IMR-90 (cell line): Measurements from ENCODE around the gene TTC28. TPM values are rescaled to one million over a fixed set of nuclear protein-coding genes. Genes with fewer than 3 reads are reported as not detected.

ENCODE experiments used
- ATAC-seq: fragments of 200-7000 bp; cut with Tn5 transposase; 2 replicates; pipeline ENCODE4 v1.9.1; 2020; ENCODE audit warnings: low read depth, mild to moderate bottlenecking, moderate library complexity
- BruUV-seq: library from RNA; stranded (reverse); fragments of 400-500 nt; replicated peaks from 2 replicates; lab custom pipeline; 2021; lab: Mats Ljungman, UMichigan
- CTCF ChIA-PET: fragments of 300-600 bp; formaldehyde crosslinking; extraction: SDS; loops from one replicate; lab custom pipeline; 2021; ENCODE audit warnings: antibody characterized with exemption; lab: Yijun Ruan, JAX
- POLR2A ChIA-PET: fragments of 300-600 bp; sonication (Branson Sonifier 250); formaldehyde crosslinking; loops from one replicate; lab custom pipeline; 2022; ENCODE audit warnings: antibody characterized with exemption; ENCODE audit not compliant: unreplicated experiment; lab: Charles Lee
- DNase-seq: peaks from one replicate; pipeline ENCODE4 v3.0.0; 2013
- H2AFZ ChIP-seq: replicated peaks from 2 replicates; pipeline ENCODE3; 2013; ENCODE audit warnings: low read length, mild to moderate bottlenecking; ENCODE audit not compliant: poor library complexity
- H2AK5ac ChIP-seq: 2 replicates; pipeline ENCODE4 v1.6.1; 2013; ENCODE audit warnings: low read depth, low read length, inconsistent platforms
- H2AK9ac ChIP-seq: replicated peaks from 2 replicates; pipeline ENCODE3; 2013; ENCODE audit warnings: mild to moderate bottlenecking, low read depth, low read length, moderate library complexity; ENCODE audit not compliant: poor library complexity
- H2BK120ac ChIP-seq: 2 replicates; pipeline ENCODE4 v1.6.1; 2013; ENCODE audit warnings: low read depth, low read length, inconsistent platforms
- H2BK15ac ChIP-seq: 3 replicates; pipeline ENCODE4 v1.6.1; 2013; ENCODE audit warnings: low read depth, low read length, inconsistent platforms
- H2BK20ac ChIP-seq: 2 replicates; pipeline ENCODE4 v1.6.1; 2013; ENCODE audit warnings: low read depth, mild to moderate bottlenecking, inconsistent platforms, low read length, moderate library complexity
- H2BK5ac ChIP-seq: 2 replicates; pipeline ENCODE4 v1.6.1; 2013; ENCODE audit warnings: mild to moderate bottlenecking, low read depth, low read length, inconsistent platforms; ENCODE audit not compliant: poor library complexity, severe bottlenecking
- H3K14ac ChIP-seq: replicated peaks from 2 replicates; pipeline ENCODE4 v1.6.1; 2013; ENCODE audit warnings: low read depth, low read length, inconsistent platforms
- H3K18ac ChIP-seq: 2 replicates; pipeline ENCODE4 v1.6.1; 2013; ENCODE audit warnings: low read depth, low read length, control low read depth
- H3K23ac ChIP-seq: 2 replicates; pipeline ENCODE4 v1.6.1; 2013; ENCODE audit warnings: low read depth, low read length, inconsistent platforms
- H3K27ac ChIP-seq: 2 replicates; pipeline ENCODE4 v1.5.1; 2013; ENCODE audit warnings: mild to moderate bottlenecking, control low read depth, low read length; ENCODE audit not compliant: insufficient read depth
- H3K27me3 ChIP-seq: 2 replicates; pipeline ENCODE4 v1.6.1; 2013; ENCODE audit warnings: low read length; ENCODE audit not compliant: control insufficient read depth, insufficient read depth
- H3K36me3 ChIP-seq: 2 replicates; pipeline ENCODE4 v1.6.1; 2013; ENCODE audit warnings: low read length, mixed read lengths; ENCODE audit not compliant: control insufficient read depth, insufficient read depth
- H3K4ac ChIP-seq: 2 replicates; pipeline ENCODE4 v1.6.1; 2013; ENCODE audit warnings: low read depth, low read length, inconsistent platforms
- H3K4me1 ChIP-seq: 2 replicates; pipeline ENCODE4 v1.6.1; 2013; ENCODE audit warnings: low read length, mixed read lengths; ENCODE audit not compliant: control insufficient read depth, insufficient read depth
- H3K4me2 ChIP-seq: 2 replicates; pipeline ENCODE4 v1.6.1; 2013; ENCODE audit warnings: low read depth, mild to moderate bottlenecking, control low read depth, low read length, moderate library complexity
- H3K4me3 ChIP-seq: 2 replicates; pipeline ENCODE4 v1.5.1; 2013; ENCODE audit warnings: low read depth, mild to moderate bottlenecking, control low read depth, low read length, moderate library complexity; ENCODE audit not compliant: insufficient read depth
- H3K56ac ChIP-seq: 2 replicates; pipeline ENCODE4 v1.6.1; 2013; ENCODE audit warnings: low read length, inconsistent platforms; ENCODE audit not compliant: insufficient read depth; ENCODE audit errors: extremely low read depth
- H3K79me1 ChIP-seq, 2 experiments: 2 replicates each; pipeline ENCODE4 v1.6.1; 2013; ENCODE audit warnings: low read length in 2 of 2, inconsistent platforms in 1 of 2, low read depth in 1 of 2
- H3K9ac ChIP-seq: 2 replicates; pipeline ENCODE4 v1.6.1; 2013; ENCODE audit warnings: low read depth, low read length, control low read depth
- H3K9me1 ChIP-seq: 2 replicates; pipeline ENCODE4 v1.6.1; 2013; ENCODE audit warnings: low read length, inconsistent platforms; ENCODE audit not compliant: insufficient read depth
- H3K9me3 ChIP-seq: 2 replicates; pipeline ENCODE4 v1.6.1; 2013; ENCODE audit warnings: low read length; ENCODE audit not compliant: control insufficient read depth, insufficient read depth
- H4K20me1 ChIP-seq: 2 replicates; pipeline ENCODE4 v1.6.1; 2013; ENCODE audit warnings: low read length, inconsistent platforms; ENCODE audit not compliant: insufficient read depth
- H4K5ac ChIP-seq: 2 replicates; pipeline ENCODE4 v1.6.1; 2013; ENCODE audit warnings: mild to moderate bottlenecking, low read depth, low read length, control low read depth
- H4K8ac ChIP-seq, 2 experiments: 2 replicates each; pipeline ENCODE4 v1.6.1; 2013; ENCODE audit warnings: low read depth in 2 of 2, low read length in 2 of 2, control low read depth in 1 of 2, inconsistent platforms in 1 of 2
- H4K91ac ChIP-seq: 2 replicates; pipeline ENCODE4 v1.6.1; 2013; ENCODE audit warnings: low read depth, low read length, inconsistent platforms; ENCODE audit not compliant: insufficient read depth
- BHLHE40 ChIP-seq: fragments of 150-350 bp; IDR thresholded peaks from 2 replicates; pipeline ENCODE4 v1.6.1; 2016; ENCODE audit warnings: mild to moderate bottlenecking, low read depth, low read length
- CEBPB ChIP-seq: IDR thresholded peaks from 2 replicates; pipeline ENCODE4 v1.6.1; 2012; ENCODE audit warnings: low read depth, low read length, improper control_type of control experiment
- CHD1 ChIP-seq: IDR thresholded peaks from 2 replicates; pipeline ENCODE4 v1.6.1; 2012; ENCODE audit warnings: low read depth, low read length, improper control_type of control experiment
- ELK1 ChIP-seq: fragments of 150-350 bp; IDR thresholded peaks from 2 replicates; pipeline ENCODE4 v1.6.1; 2016; ENCODE audit warnings: low read depth, mild to moderate bottlenecking, low read length, moderate library complexity, borderline replicate concordance
- FOS ChIP-seq: fragments of 150-350 bp; IDR thresholded peaks from 2 replicates; pipeline ENCODE4 v1.6.1; 2016; ENCODE audit warnings: low read depth, low read length
- MAFK ChIP-seq: IDR thresholded peaks from 2 replicates; pipeline ENCODE4 v1.6.1; 2012; ENCODE audit warnings: low read depth, low read length, improper control_type of control experiment
- MAZ ChIP-seq: IDR thresholded peaks from 2 replicates; pipeline ENCODE4 v1.6.1; 2012; ENCODE audit warnings: low read depth, mild to moderate bottlenecking, low read length, improper control_type of control experiment, moderate library complexity, borderline replicate concordance
- MXI1 ChIP-seq: IDR thresholded peaks from 2 replicates; pipeline ENCODE4 v1.6.1; 2012; ENCODE audit warnings: low read depth, mild to moderate bottlenecking, low read length, moderate library complexity, borderline replicate concordance
- POLR2A ChIP-seq: IDR thresholded peaks from 2 replicates; pipeline ENCODE4 v1.6.1; 2012; ENCODE audit warnings: mild to moderate bottlenecking, low read depth, low read length
- RAD21 ChIP-seq: IDR thresholded peaks from 2 replicates; pipeline ENCODE4 v1.6.1; 2012; ENCODE audit warnings: low read length, improper control_type of control experiment
- RCOR1 ChIP-seq: IDR thresholded peaks from 2 replicates; pipeline ENCODE4 v1.6.1; 2012; ENCODE audit warnings: mild to moderate bottlenecking, low read length, improper control_type of control experiment; ENCODE audit not compliant: insufficient replicate concordance
- RFX5 ChIP-seq: IDR thresholded peaks from 2 replicates; pipeline ENCODE4 v1.8.0; 2012; ENCODE audit warnings: low read depth, mild to moderate bottlenecking, low read length, moderate library complexity
- SMC3 ChIP-seq: fragments of 150-350 bp; IDR thresholded peaks from 2 replicates; pipeline ENCODE4 v1.6.1; 2016; ENCODE audit warnings: low read depth, mild to moderate bottlenecking, antibody characterized with exemption, low read length, moderate library complexity
- USF2 ChIP-seq: fragments of 150-350 bp; IDR thresholded peaks from 2 replicates; pipeline ENCODE4 v1.6.1; 2017; ENCODE audit warnings: mild to moderate bottlenecking, antibody characterized with exemption, low read length, low read depth
- WGBS, 2 experiments: methylation state at CpG; one replicate each; pipeline versions ENCODE4 v1.1.5 to v1.1.7; 2013; ENCODE audit warnings: missing lambda C conversion rate in 2 of 2; ENCODE audit not compliant: insufficient read length in 1 of 2; ENCODE audit errors: extremely low coverage in 2 of 2; 5-methylcytosine and 5-hydroxymethylcytosine counted together
- dilution Hi-C: fragments of 300-500 bp; cut with HindIII; formaldehyde crosslinking; loops from one replicate; pipeline ENCODE4 v1.14.3; 2018; ENCODE audit warnings: low sequenced_read_pairs; ENCODE audit not compliant: unreplicated experiment
- in situ Hi-C: fragments of 300-500 bp; cut with MboI; formaldehyde crosslinking; loops from 3 replicates; pipeline ENCODE4 v1.14.3; 2019; ENCODE audit warnings: low sequenced_read_pairs, inconsistent platforms, mixed read lengths
- intact Hi-C: fragments of 100-400 bp; cut with micrococcal nuclease; formaldehyde crosslinking; loops from 2 replicates; pipeline ENCODE4 v1.10.0; 2022
- polyA plus RNA-seq, 3 experiments: library from polyadenylated mRNA; depleted of rRNA; stranded (reverse); fragments of >200 nt; gene quantifications; 2 replicates each; pipeline ENCODE4 v1.2.3, GENCODE V29; 2012; ENCODE audit warnings: low replicate concordance in 1 of 3
- total RNA-seq: library from RNA; depleted of rRNA; stranded (reverse); fragments of >200 nt; gene quantifications from 2 replicates; pipeline ENCODE4 v1.2.3, GENCODE V29; 2012
- TF ChIP-seq, protein P1 (sequence below): conservative IDR thresholded peaks from 2 replicates; pipeline ENCODE4 v1.5.1; 2012; ENCODE audit warnings: mild to moderate bottlenecking, low read depth, low read length, improper control_type of control experiment

The TTC28 gene
- total and polyA plus RNA-seq, 2 of the 4 experiments (the other 2 are of a cell fraction) = 5.6 to 13.3 TPM

GRCh38 chr22:28402539-28402938 lies 277.1 kb downstream of the TTC28 start:
- intact Hi-C loops = no loop called here
- Histone ChIP-seq H3K27me3 (no peaks in the 10 kb centered on the region), H3K4ac (no peak overlapping the region), H3K27ac (no peak overlapping the region), H3K4me2 (no peak overlapping the region), H3K56ac (no peak overlapping the region), H3K36me3 (no peaks in the 10 kb centered on the region), H3K4me3 (no peak overlapping the region), H2BK120ac (no peak overlapping the region), H3K18ac (no peak overlapping the region), H3K9me3 (no peaks in the 10 kb centered on the region), H3K14ac (no peak overlapping the region), H2BK20ac (no peak overlapping the region), H2BK15ac (no peak overlapping the region), H4K91ac (no peak overlapping the region), H2AK9ac (no peak overlapping the region), H2BK5ac (no peak overlapping the region), H2AFZ (no peak overlapping the region), H3K79me1 (no peaks in the 10 kb centered on the region; a peak in 1 of 4 replicates), H4K5ac (no peak overlapping the region), H4K8ac (no peak overlapping the region), H4K20me1 (no peaks in the 10 kb centered on the region), H3K4me1 (peaks cover 11% of the 10 kb centered on the region), H2AK5ac (no peak overlapping the region), H3K23ac (no peak overlapping the region), H3K9me1 (no peaks in the 10 kb centered on the region; the same call in 1 of the 2 replicates), H3K9ac (no peak overlapping the region)
- no peak for ATAC-seq
- dilution Hi-C loops = no loop called here
- WGBS, 2 experiments = 100% methylated on average over 1 of the region's 5 CpGs; no CpG with 5 or more reads in 1 of the 2 experiments
- CTCF ChIA-PET = no interaction called here
- no peak for DNase-seq
- TF ChIP-seq FOS (no peak), POLR2A (no peak), RAD21 (no peak), RCOR1 (no peak), CHD1 (no peak), ELK1 (no peak), USF2 (no peak), RFX5 (no peak), SMC3 (no peak), MXI1 (no peak), MAFK (no peak), BHLHE40 (no peak), CEBPB (no peak), MAZ (no peak)
- TF ChIP-seq, protein P1, sequence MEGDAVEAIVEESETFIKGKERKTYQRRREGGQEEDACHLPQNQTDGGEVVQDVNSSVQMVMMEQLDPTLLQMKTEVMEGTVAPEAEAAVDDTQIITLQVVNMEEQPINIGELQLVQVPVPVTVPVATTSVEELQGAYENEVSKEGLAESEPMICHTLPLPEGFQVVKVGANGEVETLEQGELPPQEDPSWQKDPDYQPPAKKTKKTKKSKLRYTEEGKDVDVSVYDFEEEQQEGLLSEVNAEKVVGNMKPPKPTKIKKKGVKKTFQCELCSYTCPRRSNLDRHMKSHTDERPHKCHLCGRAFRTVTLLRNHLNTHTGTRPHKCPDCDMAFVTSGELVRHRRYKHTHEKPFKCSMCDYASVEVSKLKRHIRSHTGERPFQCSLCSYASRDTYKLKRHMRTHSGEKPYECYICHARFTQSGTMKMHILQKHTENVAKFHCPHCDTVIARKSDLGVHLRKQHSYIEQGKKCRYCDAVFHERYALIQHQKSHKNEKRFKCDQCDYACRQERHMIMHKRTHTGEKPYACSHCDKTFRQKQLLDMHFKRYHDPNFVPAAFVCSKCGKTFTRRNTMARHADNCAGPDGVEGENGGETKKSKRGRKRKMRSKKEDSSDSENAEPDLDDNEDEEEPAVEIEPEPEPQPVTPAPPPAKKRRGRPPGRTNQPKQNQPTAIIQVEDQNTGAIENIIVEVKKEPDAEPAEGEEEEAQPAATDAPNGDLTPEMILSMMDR = no peak
- no TSS peak for BruUV-seq
- in situ Hi-C loops = no loop called here
- POLR2A ChIA-PET = no interaction called here
